Measurements from ENCODE around the gene MYO1B. TPM values are rescaled to one million over a fixed set of nuclear protein-coding genes. Genes with fewer than 3 reads are reported as not detected.

MYO1B gene
- total and polyA plus RNA-seq, 12 donors = 8.7 to 32.4 (median 14.4) TPM

- peaks cover 0 to 29% (median 14%) of the 10 kb centered on the region in 9 donors for H3K4me1 ChIP-seq
- WGBS, 2 donors = 47 to 65% methylated on average over 2 of the region's 2 CpGs
- H3K4me3 ChIP-seq = no peak overlapping the region
- TF ChIP-seq CTCF (IDR thresholded peaks at IDR 0.05) = no peak
- H3K27ac ChIP-seq = peak overlapping the region in 8 of 10 donors; percentile 11 to 62 (median 37)
- no peaks in the 10 kb centered on the region for H3K27me3 ChIP-seq
- ATAC-seq = peak in 7 of 8 donors; percentile 63 to 88 (median 83)
- intact Hi-C loops (cut with DNase I) = loop anchor here in 5 of 10 donors (10.0 kb wide), 2 partner anchors 130 to 140 kb away; partner anchors contain the start of gene MYO1B (in 4 of the 5)
- peak in 1 of 2 donors; percentile 39 for DNase-seq
- no peaks in the 10 kb centered on the region for H3K9me3 ChIP-seq
- H3K36me3 ChIP-seq = peaks cover 0 to 59% (median 0%) of the 10 kb centered on the region in 9 donors
These were observed 139.6 kb downstream of the MYO1B start for GRCh38 chr2:191384829-191385228.

GRCh38 chr2:191385416-191386160 lies 140.4 kb downstream of the MYO1B start:
- ATAC-seq (peak in 7 of 8 donors; percentile 21 to 69 (median 51)), DNase-seq (no peak)
- 66 to 71% methylated on average over 6 of the region's 6 CpGs for WGBS, 2 donors
- intact Hi-C loops (cut with DNase I) = loop anchor here in 5 of 10 donors (10.0 kb wide), 2 partner anchors 131 to 141 kb away; partner anchors contain the start of gene MYO1B (in 4 of the 5)
- Histone ChIP-seq H3K36me3 (peaks cover 0 to 67% (median 5%) of the 10 kb centered on the region in 9 donors), H3K27ac (peak overlapping the region in 8 of 10 donors; percentile 26 to 62 (median 38)), H3K27me3 (no peaks in the 10 kb centered on the region), H3K4me1 (peaks cover 0 to 29% (median 14%) of the 10 kb centered on the region in 9 donors), H3K9me3 (no peaks in the 10 kb centered on the region), H3K4me3 (no peak overlapping the region)
- no peak for TF ChIP-seq CTCF (IDR thresholded peaks at IDR 0.05)

- H3K4me3 ChIP-seq = no peak overlapping the region
These were observed 141.8 kb downstream of the MYO1B start for GRCh38 chr2:191386938-191387536.

More at GRCh38 chr2:191386938-191387536, 141.8 kb downstream of the MYO1B start:
- H3K36me3 ChIP-seq = peaks cover 0 to 73% (median 11%) of the 10 kb centered on the region in 9 donors
- no peak for TF ChIP-seq CTCF (IDR thresholded peaks at IDR 0.05)
- no peak for ATAC-seq
- intact Hi-C loops (cut with DNase I) = loop anchor here in 5 of 10 donors (10.0 kb wide), 2 partner anchors 132 to 142 kb away; partner anchors contain the start of gene MYO1B (in 4 of the 5)
- no peak for DNase-seq
- peak overlapping the region in 1 of 10 donors; percentile 62 for H3K27ac ChIP-seq
- H3K27me3 ChIP-seq = no peaks in the 10 kb centered on the region
- no peaks in the 10 kb centered on the region for H3K9me3 ChIP-seq
- peaks cover 0 to 29% (median 14%) of the 10 kb centered on the region in 9 donors for H3K4me1 ChIP-seq
- WGBS, 2 donors = 91 to 96% methylated on average over 7 of the region's 7 CpGs
